Tibial nerve (tissue), 3 donors: ENCODE measurements around the gene CENPX.

Experiments used
- POLR2A ChIP-seq, 2 donors: fragments of 450-650 bp; IDR thresholded peaks; one replicate each; pipeline ENCODE4 v1.6.1; 2017; ENCODE audit warnings: antibody characterized with exemption in 2 of 2, mild to moderate bottlenecking in 2 of 2, moderate library complexity in 2 of 2
- TF ChIP-seq, protein P1 (sequence below), 5 experiments: fragments of 200-600 bp in 3 of 5; fragments of 450-650 bp in 2 of 5; sonication (generic) in 3 of 5; IDR thresholded peaks; one replicate each; pipeline ENCODE4 v1.5.1; 2016 to 2019; ENCODE audit warnings: antibody characterized with exemption in 5 of 5, mild to moderate bottlenecking in 3 of 5, moderate library complexity in 2 of 5

DNA sequence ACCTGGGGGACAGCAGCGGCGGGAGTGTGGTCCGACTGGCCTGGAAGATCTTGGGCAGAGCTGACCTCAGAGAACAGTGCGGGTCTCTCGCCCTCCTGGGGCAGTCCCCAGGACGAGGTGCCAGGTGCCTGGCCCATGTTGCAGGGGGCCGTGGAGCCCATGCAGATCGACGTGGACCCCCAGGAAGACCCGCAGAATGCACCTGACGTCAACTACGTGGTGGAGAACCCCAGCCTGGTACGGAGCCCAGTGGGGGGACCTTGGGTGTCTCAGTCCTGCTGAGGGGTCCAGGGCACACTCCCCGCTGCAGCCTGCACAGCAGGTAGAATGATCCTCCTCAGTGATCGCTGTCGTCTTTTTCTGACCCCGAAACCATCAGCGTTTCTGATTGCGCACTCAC lies 30.5 kb upstream of the CENPX start:
- TF ChIP-seq, protein P1, sequence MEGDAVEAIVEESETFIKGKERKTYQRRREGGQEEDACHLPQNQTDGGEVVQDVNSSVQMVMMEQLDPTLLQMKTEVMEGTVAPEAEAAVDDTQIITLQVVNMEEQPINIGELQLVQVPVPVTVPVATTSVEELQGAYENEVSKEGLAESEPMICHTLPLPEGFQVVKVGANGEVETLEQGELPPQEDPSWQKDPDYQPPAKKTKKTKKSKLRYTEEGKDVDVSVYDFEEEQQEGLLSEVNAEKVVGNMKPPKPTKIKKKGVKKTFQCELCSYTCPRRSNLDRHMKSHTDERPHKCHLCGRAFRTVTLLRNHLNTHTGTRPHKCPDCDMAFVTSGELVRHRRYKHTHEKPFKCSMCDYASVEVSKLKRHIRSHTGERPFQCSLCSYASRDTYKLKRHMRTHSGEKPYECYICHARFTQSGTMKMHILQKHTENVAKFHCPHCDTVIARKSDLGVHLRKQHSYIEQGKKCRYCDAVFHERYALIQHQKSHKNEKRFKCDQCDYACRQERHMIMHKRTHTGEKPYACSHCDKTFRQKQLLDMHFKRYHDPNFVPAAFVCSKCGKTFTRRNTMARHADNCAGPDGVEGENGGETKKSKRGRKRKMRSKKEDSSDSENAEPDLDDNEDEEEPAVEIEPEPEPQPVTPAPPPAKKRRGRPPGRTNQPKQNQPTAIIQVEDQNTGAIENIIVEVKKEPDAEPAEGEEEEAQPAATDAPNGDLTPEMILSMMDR (IDR thresholded peaks at IDR 0.05): no peak
- TF ChIP-seq POLR2A (IDR thresholded peaks at IDR 0.05): no peak
